GM19455 (cell line): ENCODE data around the gene SMURF2.

Experiments
- ATAC-seq: cut with Tn5 transposase; IDR thresholded peaks from one replicate; pipeline ENCODE4 v1.9.1; 2021; ENCODE audit not compliant: unreplicated experiment

SMURF2 gene

DNA sequence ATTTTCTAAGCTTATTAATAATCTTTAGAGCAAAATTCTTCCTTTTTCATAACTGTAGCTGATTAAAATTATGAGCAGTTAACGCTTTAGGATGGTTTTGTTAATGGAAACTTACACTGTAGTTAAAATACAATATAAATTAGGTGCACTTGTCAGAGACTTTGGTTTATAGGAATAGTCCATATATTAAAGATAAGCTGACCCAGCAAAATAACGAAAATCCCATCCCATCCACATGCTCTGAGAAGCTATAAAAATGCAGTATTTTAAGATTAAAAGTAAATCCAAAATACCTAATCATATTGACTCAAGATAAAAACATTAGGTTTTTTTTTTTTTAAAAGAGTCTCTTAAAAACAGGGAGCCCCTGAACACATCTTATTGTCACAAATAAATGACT, 117.4 kb downstream of the SMURF2 start:
- ATAC-seq, result no peak

DNA sequence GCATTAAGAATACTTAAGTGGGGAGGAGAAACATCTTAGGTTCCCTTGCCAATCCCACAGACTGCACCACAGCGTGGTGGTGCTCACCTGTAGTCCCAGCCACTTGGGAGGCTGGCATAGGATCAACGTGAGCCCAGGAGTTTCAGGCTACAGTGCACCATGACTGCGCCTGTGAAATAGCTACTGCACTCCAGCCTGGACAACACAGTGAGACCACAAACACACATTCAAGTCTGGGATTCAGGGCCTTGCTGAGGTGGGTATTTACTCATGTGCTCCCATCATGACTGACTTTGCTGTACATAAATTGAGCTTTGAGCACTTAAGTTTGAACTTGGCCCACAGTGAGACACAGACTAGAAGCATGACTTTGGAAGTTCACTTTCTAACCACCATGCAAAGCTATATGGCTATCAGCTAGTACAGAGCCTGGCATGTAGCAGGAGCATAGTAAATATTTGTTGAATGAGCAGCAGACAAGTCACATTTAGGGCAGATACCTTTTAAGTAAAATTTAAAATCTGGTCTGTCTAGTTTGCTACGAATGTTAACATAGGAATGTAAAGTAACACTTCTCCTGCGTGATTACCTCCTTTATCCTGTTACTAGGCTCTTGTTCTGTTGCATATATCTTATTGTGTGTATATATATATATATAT, 121.9 kb downstream of the SMURF2 start:
- ATAC-seq, result no peak

DNA sequence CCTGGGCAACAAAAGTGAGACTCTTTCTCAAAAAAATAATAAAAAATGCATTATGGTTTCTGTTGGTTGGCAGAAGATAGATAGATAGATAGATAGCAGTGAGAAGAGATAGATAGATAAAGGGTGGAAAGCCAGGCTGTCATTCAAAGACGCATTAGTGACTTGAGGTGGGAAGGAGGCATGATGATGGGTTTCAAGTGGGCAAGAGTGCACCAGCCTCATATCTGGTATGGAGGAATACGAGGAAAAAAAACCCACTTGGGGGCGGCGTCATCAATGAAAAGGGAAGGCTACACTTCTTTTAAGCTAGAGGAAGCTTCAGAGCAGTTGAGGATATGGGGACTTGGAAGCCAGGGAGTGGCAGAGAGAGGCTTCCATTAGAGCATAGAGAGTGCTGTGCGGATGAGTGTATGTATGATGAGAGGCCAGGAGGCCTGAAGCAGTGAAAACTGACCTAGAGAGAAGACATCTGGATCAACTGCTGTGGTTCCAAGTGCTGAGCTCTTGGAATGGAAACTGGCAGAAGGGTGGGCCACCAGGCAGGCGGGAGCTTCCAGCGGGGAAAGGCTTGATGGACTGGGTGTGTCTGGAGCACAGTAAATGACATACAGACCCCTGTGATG, 123.5 kb downstream of the SMURF2 start:
- ATAC-seq, result no peak

- no peak for ATAC-seq
Measured at GRCh38 chr17:64537488-64537887, 124.6 kb downstream of the SMURF2 start.

DNA sequence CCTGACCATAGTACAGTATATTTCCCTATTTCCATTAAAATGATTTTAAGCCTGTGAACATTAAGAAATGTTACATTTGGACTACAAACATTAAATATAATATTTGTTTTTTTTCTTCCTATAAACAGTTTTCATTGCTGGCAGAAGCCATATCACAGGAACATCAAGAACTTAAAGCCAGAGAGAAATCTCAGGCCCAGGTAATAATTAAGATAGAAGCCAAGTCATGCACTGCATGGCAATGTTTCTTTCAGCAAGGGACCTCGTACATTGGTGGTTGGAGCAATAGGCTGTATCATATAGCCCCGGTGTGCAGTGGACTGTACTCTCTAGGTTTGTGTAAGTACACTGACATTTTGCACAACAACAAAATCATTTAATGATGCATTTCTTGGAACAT, 125.2 kb downstream of the SMURF2 start:
- ATAC-seq, result no peak

DNA sequence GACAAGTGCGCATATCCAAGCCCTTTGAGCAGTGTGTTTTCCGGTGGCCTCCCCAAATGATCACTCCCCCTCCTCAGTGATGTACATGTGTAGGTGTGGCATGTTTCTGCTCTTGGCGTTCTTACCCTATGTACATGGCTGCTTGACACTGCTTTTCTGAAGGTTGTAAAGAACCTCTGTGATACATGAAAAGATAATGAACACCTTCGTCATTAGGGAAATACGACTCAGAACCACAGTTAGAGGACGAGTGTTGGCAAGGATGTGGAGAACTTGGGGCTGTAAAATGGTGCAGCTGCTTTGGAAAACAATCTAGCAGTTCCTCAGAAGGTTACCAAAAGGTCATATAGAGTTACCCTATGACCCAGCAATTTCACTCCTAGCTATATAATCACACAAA, 126.8 kb downstream of the SMURF2 start:
- no peak for ATAC-seq

GRCh38 chr17:64534187-64534586, 127.9 kb downstream of the SMURF2 start:
- no peak for ATAC-seq

DNA sequence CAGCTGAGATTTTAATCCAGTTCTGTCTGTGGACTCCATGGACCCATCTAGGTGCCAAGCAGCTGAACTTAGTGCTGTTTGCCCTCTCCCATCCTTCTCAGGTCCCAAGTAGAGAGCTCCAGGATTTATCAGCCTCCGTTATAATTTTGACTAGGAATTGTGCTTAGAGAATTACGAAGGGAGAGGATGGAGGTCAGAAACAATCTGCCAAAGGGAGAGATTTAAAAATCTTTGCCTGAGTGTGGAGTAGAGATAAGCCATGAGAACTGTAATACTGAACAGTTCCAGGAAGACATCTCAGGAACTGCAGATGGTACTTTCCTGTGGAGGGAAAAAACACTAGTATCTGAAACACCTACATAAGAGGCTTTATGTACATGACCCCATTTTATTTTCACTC, 128.3 kb downstream of the SMURF2 start:
- ATAC-seq, result no peak

DNA sequence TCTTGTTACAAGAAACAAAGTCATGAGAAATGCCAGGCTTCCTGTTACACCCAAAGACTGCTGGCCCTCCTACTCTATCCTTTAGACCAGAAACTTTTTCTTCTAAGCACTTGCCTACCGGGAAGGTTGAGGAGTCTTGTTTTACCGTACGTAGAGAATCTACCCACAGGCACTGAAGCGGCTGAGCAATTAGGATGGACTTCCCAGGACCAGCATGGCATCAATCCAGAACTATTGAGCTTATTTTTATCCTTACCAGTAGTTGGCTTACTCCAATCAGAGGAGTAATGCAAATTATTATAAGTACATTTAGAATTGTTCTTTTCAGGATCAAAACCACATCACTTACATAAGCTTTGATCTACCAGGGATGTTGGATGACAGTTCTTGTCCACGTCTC, 129.7 kb downstream of the SMURF2 start:
- ATAC-seq, result no peak

- no peak for ATAC-seq
Measured at GRCh38 chr17:64531955-64532371, 130.1 kb downstream of the SMURF2 start.

- no peak for ATAC-seq
Measured at GRCh38 chr17:64529221-64529620, 132.9 kb downstream of the SMURF2 start.

GRCh38 chr17:64527914-64528313, 134.2 kb downstream of the SMURF2 start:
- no peak for ATAC-seq

GRCh38 chr17:64520359-64520758, 141.7 kb downstream of the SMURF2 start:
- no peak for ATAC-seq

DNA sequence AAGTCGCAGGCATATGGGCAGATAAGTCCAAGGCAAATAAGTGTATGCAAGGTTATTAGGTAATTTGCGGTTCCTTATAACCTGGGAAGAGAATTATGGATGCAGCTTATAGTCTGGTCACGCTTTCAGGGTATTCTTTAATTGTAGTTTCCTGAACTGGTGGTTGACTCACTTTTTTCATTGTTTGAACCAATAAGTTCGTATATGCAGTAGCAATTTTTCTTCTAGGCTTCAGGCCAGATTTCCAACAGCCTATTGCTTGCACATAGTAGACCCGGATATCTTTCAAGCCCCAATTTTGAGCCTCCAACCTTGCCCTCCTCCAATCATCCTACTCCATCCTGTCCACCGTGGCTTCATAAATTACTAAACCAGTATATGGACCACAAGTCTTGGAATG, 142.5 kb downstream of the SMURF2 start:
- ATAC-seq, result no peak

- no peak for ATAC-seq
Measured at GRCh38 chr17:64515829-64516228, 146.3 kb downstream of the SMURF2 start.

DNA sequence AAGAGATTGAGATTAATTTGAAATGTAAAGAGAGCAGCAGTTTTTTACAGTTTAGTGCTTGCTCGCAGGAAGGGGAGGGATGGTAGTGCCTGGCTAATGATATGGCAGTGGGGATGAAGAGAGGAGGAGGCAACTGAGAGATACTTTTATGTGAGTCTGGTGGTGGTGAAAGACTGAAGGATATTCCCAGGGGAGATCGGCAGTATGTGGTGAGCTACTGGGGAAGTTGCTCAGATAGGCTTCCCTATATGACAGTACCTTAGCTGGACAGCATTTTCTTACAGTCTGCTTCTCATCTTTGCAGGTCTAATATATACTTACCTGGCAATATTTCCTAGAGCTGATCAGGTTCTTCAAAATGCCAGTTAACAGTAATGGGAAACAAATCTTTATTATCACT, 146.7 kb downstream of the SMURF2 start:
- no peak for ATAC-seq

DNA sequence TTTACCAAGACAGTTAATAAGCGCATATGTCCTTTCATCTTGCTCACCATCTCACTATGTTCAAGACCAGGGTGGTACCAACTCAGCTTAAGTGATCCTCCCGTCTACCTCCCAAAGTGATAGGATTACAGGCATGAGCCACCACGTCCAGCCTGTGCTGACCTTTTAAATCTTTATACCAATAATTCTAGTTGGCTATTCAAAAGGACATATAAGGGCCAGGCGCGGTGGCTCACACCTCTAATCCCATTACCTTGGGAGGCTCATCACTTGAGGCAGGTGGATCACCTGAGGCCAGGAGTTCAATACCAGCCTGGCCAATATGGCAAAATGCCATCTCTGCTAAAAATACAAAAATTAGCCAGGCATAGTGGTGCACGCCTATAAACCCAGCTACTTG, 152.9 kb downstream of the SMURF2 start:
- no peak for ATAC-seq

DNA sequence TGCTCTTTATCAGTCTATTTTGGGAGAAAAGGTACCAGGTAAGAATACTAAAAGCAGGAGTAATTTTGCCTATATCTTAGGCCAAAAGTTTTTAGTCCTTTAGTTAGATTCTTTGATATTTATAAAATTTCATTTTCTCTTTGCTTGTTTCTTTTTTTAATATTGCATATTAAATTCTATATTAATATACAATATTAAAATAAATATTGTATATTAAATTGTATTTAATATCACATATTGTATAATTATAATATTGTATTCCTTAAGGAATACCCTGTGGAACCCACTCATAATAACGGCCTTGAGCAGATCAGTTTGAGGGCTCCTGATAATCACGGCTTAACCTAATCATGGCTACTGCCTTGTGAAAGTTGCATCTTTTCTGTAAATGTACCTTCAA, 153.4 kb downstream of the SMURF2 start:
- ATAC-seq, result no peak

- ATAC-seq, result peak; percentile 17
Measured at GRCh38 chr17:64507413-64507782, 154.7 kb downstream of the SMURF2 start.

- peak; percentile 58 for ATAC-seq
Measured at GRCh38 chr17:64506576-64507412, 155.3 kb downstream of the SMURF2 start, which contains the start of gene CEP95. TSS of gene CEP95 (plus strand) at chr17:64506977. CDS start at chr17:64507098, 121 bp downstream.

DNA sequence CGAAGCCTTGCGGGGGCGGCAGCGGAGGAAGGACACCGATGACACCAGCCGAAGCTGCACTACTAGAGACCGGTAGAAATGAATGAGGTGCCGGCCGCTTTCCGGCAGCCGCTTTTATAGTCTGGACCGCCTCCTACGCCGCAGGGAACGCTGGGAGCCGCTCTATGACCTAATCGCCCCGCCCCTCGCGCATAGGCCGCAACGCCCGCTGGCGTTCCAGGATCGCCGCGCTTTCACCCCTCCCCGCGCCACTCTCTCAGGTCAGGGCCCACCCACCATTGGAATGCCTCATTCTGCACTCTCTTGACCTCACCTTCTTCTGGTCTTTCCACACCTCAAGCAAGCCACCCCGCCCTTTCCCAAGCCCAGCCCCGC, 155.9 kb downstream of the SMURF2 start, which contains the start of gene DDX5:
Gene DDX5, minus strand, starts transcription at position 89 of the 375 bp plus-strand sequence. CDS start 170 bp downstream, outside the sequence.
- ATAC-seq, result peak; percentile 56
